HepG2 (cell line): ENCODE results near the gene COG4. TPM values are rescaled to one million over a fixed set of nuclear protein-coding genes. Genes with fewer than 3 reads are reported as not detected.

Experiments
- AGO1 ChIP-seq: fragments of 200-400 bp; formaldehyde crosslinking; IDR thresholded peaks from 2 replicates; pipeline ENCODE4 v1.6.1; 2017; ENCODE audit warnings: mild to moderate bottlenecking, low read depth, low read length, moderate library complexity; ENCODE audit not compliant: poor library complexity, severe bottlenecking
- BRCA1 ChIP-seq: sonication (generic); formaldehyde crosslinking; IDR thresholded peaks from 2 replicates; pipeline ENCODE4 v1.4.0; 2020; ENCODE audit warnings: missing genetic modification reagents
- CREM ChIP-seq, 2 experiments: sonication (generic) in 1 of 2; formaldehyde crosslinking in 1 of 2; IDR thresholded peaks; 2 replicates each; pipeline versions ENCODE4 v1.4.0 to v1.6.1; 2016 to 2020; ENCODE audit warnings: antibody characterized with exemption in 1 of 2, mild to moderate bottlenecking in 1 of 2, missing genetic modification reagents in 1 of 2
- ERF ChIP-seq: IDR thresholded peaks from 2 replicates; pipeline ENCODE4 v1.6.1; 2018; ENCODE audit warnings: missing biosample characterization, missing genetic modification reagents
- GLMP ChIP-seq: sonication (generic); formaldehyde crosslinking; IDR thresholded peaks from 2 replicates; pipeline ENCODE4 v1.9.0; 2021; ENCODE audit warnings: missing genetic modification reagents, mild to moderate bottlenecking, borderline replicate concordance
- HNF1B ChIP-seq: sonication (generic); formaldehyde crosslinking; IDR thresholded peaks from 2 replicates; pipeline ENCODE4 v1.5.1; 2020; ENCODE audit warnings: mild to moderate bottlenecking, moderate library complexity, missing genetic modification reagents
- HOXD1 ChIP-seq: sonication (generic); formaldehyde crosslinking; IDR thresholded peaks from 2 replicates; pipeline ENCODE4 v1.5.0; 2020; ENCODE audit warnings: missing genetic modification reagents
- KDM6A ChIP-seq: IDR thresholded peaks from 2 replicates; pipeline ENCODE4 v1.6.1; 2016; ENCODE audit warnings: low read depth
- MLX ChIP-seq: IDR thresholded peaks from 2 replicates; pipeline ENCODE4 v1.6.1; 2016
- MXD4 ChIP-seq: IDR thresholded peaks from 2 replicates; pipeline ENCODE4 v1.6.1; 2016; ENCODE audit warnings: mild to moderate bottlenecking, missing biosample characterization, missing genetic modification reagents
- NCOR1 ChIP-seq: fragments of 200-600 bp; sonication (generic); IDR thresholded peaks from 2 replicates; pipeline ENCODE4 v1.7.0; 2017; ENCODE audit warnings: antibody characterized with exemption, low read length, borderline replicate concordance
- NFIC ChIP-seq: IDR thresholded peaks from 2 replicates; pipeline ENCODE4 v1.6.1; 2012; ENCODE audit warnings: mild to moderate bottlenecking, low read length, inconsistent platforms
- PHF21A ChIP-seq: sonication (generic); formaldehyde crosslinking; IDR thresholded peaks from 2 replicates; pipeline ENCODE4 v1.5.0; 2020; ENCODE audit warnings: mild to moderate bottlenecking, missing genetic modification reagents
- POGZ ChIP-seq: sonication (generic); formaldehyde crosslinking; IDR thresholded peaks from 2 replicates; pipeline ENCODE4 v1.4.0; 2020; ENCODE audit warnings: mild to moderate bottlenecking, missing genetic modification reagents
- POLR2AphosphoS5 ChIP-seq: IDR thresholded peaks from 2 replicates; pipeline ENCODE4 v1.6.1; 2012; ENCODE audit warnings: low read depth, low read length
- PPARG ChIP-seq: conservative IDR thresholded peaks from 2 replicates; pipeline ENCODE4 v1.6.1; 2016; ENCODE audit warnings: missing biosample characterization, missing genetic modification reagents
- RBM22 ChIP-seq: fragments of 200-400 bp; formaldehyde crosslinking; optimal IDR thresholded peaks from 2 replicates; pipeline ENCODE3; 2017; ENCODE audit warnings: mild to moderate bottlenecking, low read length, moderate library complexity
- SOX5 ChIP-seq: IDR thresholded peaks from 2 replicates; pipeline ENCODE4 v1.6.1; 2016; ENCODE audit warnings: borderline replicate concordance
- THYN1 ChIP-seq: sonication (generic); formaldehyde crosslinking; IDR thresholded peaks from 2 replicates; pipeline ENCODE4 v1.8.1; 2023; ENCODE audit warnings: low read depth, mild to moderate bottlenecking, moderate library complexity, missing genetic modification reagents, borderline replicate concordance
- ZNF136 ChIP-seq: sonication (generic); formaldehyde crosslinking; IDR thresholded peaks from 2 replicates; pipeline ENCODE4 v1.8.1; 2022; ENCODE audit warnings: low read depth, mild to moderate bottlenecking, moderate library complexity, missing genetic modification reagents
- ZNF17 ChIP-seq: sonication (generic); formaldehyde crosslinking; IDR thresholded peaks from 2 replicates; pipeline ENCODE4 v1.5.0; 2020; ENCODE audit warnings: mild to moderate bottlenecking, missing genetic modification reagents
- ZNF292 ChIP-seq: sonication (generic); formaldehyde crosslinking; IDR thresholded peaks from 2 replicates; pipeline ENCODE4 v1.8.1; 2022; ENCODE audit warnings: mild to moderate bottlenecking, low read depth, missing genetic modification reagents, borderline replicate concordance
- ZNF598 ChIP-seq: sonication (generic); formaldehyde crosslinking; IDR thresholded peaks from 2 replicates; pipeline ENCODE4 v1.5.1; 2020; ENCODE audit warnings: mild to moderate bottlenecking, missing genetic modification reagents, borderline replicate concordance
- ZNF607 ChIP-seq: sonication (generic); formaldehyde crosslinking; IDR thresholded peaks from 2 replicates; pipeline ENCODE4 v1.5.1; 2020; ENCODE audit warnings: missing genetic modification reagents, mild to moderate bottlenecking, borderline replicate concordance
- polyA plus RNA-seq, 8 experiments: library from polyadenylated mRNA; depleted of rRNA in 3 of 8; stranded (reverse) in 7 of 8; unstranded in 1 of 8; fragments of >200 nt; fragmentation: Illumina TruSeq in 4 of 8; extraction: Trizol in 4 of 8; gene quantifications; 2 replicates each; pipeline versions ENCODE4 v1.2.1 to v1.2.3, GENCODE V29; 2011 to 2016; ENCODE audit warnings: low read depth in 4 of 8, missing spikeins in 1 of 8, mixed read lengths in 1 of 8; ENCODE audit not compliant: insufficient read depth in 1 of 8
- total RNA-seq, 5 experiments: library from RNA; depleted of rRNA; stranded (reverse); fragments of >200 nt; fragmentation: Illumina TruSeq; extraction: Trizol; gene quantifications; 2 replicates each; pipeline ENCODE4 v1.2.3, GENCODE V29; 2016; ENCODE audit warnings: low read depth in 1 of 5

Gene COG4
- total and polyA plus RNA-seq, 2 of the 13 experiments (the other 11 are each of a cell fraction or from before 2014, with no cell fraction given) = 51.1 to 73.8 TPM

- TF ChIP-seq ZNF136 (CRISPR knock-in tag) (0 out of 2 replicates have a peak, but pooled peaks have one; percentile 60), GLMP (no peak), ZNF598 (CRISPR knock-in tag) (no peak), BRCA1 (CRISPR knock-in tag) (no peak), SOX5 (CRISPR knock-in tag) (no peak), AGO1 (no peak), ERF (CRISPR knock-in tag) (0 out of 2 replicates have a peak, but pooled peaks have one; percentile 17), NFIC (no peak), POGZ (CRISPR knock-in tag) (no peak), THYN1 (CRISPR knock-in tag) (no peak), PHF21A (CRISPR knock-in tag) (0 out of 2 replicates have a peak, but pooled peaks have one; percentile 24), POLR2AphosphoS5 (0 out of 2 replicates have a peak, but pooled peaks have one; percentile 45), HOXD1 (CRISPR knock-in tag) (0 out of 2 replicates have a peak, but pooled peaks have one; percentile 43), KDM6A (CRISPR knock-in tag) (no peak), HNF1B (CRISPR knock-in tag) (0 out of 2 replicates have a peak, but pooled peaks have one; percentile 43), MXD4 (CRISPR knock-in tag) (no peak), MLX (CRISPR knock-in tag) (no peak), NCOR1 (no peak), PPARG (CRISPR knock-in tag) (peak; percentile 23; the same call in 1 of the 2 replicates), ZNF17 (CRISPR knock-in tag) (no peak), RBM22 (peak; percentile 48), ZNF292 (0 out of 2 replicates have a peak, but pooled peaks have one; percentile 25), ZNF607 (CRISPR knock-in tag) (0 out of 2 replicates have a peak, but pooled peaks have one; percentile 25), CREM (IDR thresholded peaks at IDR 0.05) (no peak), CREM (CRISPR knock-in tag; IDR thresholded peaks at IDR 0.05) (no peak)
Observed at GRCh38 chr16:70430667-70431536, 92.5 kb downstream of the COG4 start (continued).
